Measurements from ENCODE around the gene BCL6.
A peak's percentile ranks its signal among the peaks of the same experiment; 100 is the strongest.
"Not testable (repeated sequence)": the region's sequence is repeated elsewhere in the genome, so short reads cannot be mapped to it uniquely, and the experiment has no call there.

Gene BCL6

DNA sequence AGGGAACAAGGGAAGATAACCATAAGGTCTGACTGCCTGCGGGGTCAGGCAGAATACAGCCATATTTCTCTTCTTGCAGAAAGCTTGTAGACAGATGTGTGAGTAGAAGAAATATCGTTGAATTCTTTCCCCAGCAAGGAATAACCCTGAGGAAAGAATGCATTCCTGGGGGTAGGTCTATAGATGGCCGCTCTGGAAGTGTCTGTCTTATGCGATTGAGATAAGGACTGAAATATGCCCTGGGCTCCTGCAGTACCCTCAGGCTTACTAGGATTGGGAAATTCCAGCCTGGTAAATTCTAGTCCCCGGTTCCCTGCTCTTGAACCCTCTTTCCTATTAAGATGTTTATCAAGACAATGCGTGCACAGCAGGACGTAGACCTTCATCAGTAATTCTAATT is 59.3 kb downstream of the BCL6 start:
- no peak for DNase-seq (ENCODE audit: extremely low spot score, insufficient read length, low read depth)
- FAIRE-seq: no peak

DNA sequence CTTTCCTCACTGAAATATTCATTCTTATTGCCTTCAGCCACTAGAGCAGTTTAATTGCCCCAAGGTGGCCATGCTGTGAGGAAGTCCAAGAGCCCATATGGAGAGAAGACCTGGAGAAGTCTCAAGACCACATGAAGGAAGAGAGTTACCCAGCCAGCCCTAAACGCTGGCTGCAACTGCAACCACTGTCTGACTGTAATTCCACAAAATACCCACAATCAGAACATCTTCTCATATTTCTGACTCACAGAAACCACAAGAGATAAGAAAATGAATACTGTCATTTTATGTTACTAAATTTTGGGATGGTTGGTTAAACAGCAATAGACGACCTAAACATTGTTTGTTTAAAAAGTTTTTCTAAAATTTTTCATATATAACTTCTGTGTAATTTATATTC is 60.4 kb downstream of the BCL6 start:
- FAIRE-seq (no peak), DNase-seq (ENCODE audit: extremely low spot score, insufficient read length, low read depth) (no peak)

DNA sequence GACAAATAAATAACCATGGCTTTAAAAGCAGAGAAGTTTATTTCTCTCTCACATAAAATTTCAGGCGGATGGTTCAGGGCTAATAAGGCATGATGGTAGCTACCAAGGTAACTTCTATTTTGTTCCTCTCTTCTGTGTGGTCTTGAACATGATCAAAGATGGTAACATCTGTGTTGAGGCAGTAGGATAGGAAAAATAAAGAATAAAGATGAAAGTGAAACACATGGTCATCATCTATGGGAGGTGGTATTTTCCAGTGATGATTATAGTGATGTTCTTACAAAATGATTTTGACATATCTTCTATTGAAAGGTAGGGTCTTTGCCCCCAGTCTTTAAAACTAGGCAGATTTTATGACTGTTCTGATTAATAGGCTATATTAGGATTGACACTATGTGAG is 60.8 kb downstream of the BCL6 start:
- no peak for DNase-seq (ENCODE audit: extremely low spot score, insufficient read length, low read depth)
- FAIRE-seq: no peak

DNA sequence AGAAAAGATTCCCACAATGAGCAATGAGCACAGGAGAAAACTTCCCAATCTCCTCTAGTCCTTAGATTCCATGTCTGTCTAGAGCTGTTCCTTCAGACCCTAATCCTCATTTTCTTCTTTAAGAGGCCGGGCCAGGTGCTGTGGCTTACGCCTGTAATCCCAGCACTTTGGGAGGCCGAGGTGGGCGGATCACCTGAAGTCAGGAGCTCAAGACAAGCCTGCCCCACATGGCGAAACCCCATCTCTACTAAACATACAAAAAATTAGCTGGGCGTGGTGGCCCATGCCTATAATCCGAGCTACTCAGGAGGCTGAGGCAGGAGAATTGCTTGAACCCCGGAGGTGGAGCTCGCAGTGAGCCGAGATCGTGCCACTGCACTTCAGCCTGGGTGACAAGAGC is 63.5 kb downstream of the BCL6 start:
- FAIRE-seq; DNase-seq (ENCODE audit: extremely low spot score, insufficient read length, low read depth): not testable (repeated sequence)

DNA sequence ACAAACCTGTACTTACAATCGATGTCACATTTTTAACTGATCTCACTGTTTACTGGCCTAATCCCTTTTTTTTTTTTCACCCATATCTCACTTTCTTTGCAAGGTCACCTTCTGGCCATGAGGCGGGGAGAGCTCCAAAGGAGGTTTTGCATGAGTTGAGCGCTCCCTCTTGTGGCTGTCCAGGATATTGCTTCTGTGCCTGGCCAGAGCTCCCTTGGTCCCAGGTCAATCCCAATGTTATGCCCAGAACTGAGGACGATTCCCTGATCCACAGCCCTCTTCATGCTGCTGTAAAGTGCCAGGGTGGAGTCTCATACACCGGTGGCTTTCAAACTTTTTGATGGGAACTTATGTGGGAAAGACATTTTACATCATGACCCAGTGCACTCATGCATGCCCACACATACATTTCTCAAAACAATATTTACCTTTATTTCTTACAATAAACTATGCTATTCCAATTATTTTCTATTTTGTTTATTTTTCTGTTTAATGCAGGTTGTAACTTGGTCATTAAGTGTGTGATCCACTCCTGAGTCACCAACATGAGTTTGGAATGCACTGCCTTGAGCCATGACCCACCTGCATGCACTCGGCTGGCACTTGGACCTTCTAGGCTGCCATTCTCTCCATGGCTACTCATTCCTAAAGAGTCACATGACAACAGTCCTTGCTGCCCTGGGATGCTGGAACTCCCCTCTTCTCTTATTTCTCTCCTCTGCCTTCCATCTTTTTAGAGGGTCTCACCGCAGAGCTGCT is 65.5 kb downstream of the BCL6 start:
- peak; percentile 38 for DNase-seq (ENCODE audit: extremely low spot score, insufficient read length, low read depth)
- FAIRE-seq: peak; percentile 80

DNA sequence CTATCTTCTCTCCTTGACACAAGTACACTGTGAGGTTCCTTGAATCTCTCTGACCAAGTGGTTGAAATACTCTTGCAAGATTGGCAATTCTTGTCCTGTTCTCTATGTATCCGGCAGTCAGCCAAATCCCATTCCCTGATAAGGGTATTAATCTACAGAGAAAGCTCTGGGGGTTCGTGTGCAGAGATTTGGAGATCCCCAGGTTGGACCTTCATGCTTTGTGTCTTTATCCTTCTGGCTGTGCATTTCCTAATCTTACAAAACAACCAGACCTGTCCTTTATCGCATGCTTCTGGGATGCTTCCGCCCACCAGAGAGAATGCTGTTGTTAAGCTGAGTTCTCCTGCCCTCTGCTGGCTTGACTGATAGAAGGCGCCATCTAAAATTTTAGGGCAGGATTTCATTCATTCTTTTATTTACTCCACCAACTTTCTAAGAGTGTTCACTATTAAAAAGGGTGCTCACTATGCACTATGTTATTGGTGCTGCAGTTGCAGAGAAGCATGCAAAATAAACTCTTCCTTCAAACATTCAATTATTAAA is 66.5 kb downstream of the BCL6 start:
- FAIRE-seq (no peak), DNase-seq (ENCODE audit: extremely low spot score, insufficient read length, low read depth) (no peak)

DNA sequence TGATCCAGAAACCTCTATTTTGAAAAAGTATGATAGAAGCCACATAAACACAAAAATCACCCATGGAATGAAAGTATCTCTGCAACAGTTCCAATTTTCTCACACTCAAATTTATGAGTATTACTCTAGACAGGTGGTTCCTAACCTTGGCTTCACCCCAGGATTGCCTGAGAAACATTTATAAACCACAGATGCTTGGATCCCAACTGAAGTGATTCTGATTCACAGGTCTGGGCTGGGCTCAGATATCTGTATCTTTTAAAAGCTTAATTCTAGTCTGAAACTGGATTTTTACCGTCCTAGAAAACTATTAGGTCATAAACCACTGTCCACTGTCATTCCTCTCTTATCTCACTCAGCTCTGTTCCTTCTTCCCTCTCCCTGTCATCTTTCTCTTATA is 67.7 kb downstream of the BCL6 start:
- FAIRE-seq: no peak

DNA sequence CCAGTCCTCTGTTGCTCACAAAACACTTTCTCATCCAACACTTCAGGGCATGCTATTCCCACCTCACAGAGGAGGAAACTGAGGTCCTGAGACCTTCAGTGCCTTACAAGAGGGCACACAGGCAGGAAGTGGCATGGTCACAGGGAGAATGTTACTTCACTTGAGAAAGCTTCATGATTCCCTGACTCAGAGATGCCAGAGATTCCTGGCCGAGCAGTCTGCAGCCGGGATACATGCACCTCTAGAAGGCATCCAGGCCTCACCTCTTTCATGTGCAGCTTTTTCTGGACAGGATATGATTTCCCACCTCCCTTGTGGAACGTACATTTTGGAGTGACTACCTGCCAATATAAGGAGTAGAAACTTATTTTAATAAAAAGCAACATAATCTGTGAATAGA is 72.3 kb downstream of the BCL6 start:
- FAIRE-seq: no peak
- no peak for DNase-seq (ENCODE audit: extremely low spot score, insufficient read length, low read depth)

More for the DNA sequence above, 67.7 kb downstream of the BCL6 start:
- DNase-seq (ENCODE audit: extremely low spot score, insufficient read length, low read depth): no peak
